ENCODE data around the gene TIMMDC1.

TIMMDC1 gene

GRCh38 chr3:119569156-119569555 is 70.8 kb downstream of the TIMMDC1 start:
- DNase-seq (ENCODE audit: low spot score): no peak

GRCh38 chr3:119570229-119570628 is 71.9 kb downstream of the TIMMDC1 start:
- in situ Hi-C loops (cut with MboI; ENCODE audit: low sequenced_read_pairs, unreplicated experiment): no loop called here
- no peak for DNase-seq (ENCODE audit: low spot score)

More at GRCh38 chr3:119569156-119569555, 70.8 kb downstream of the TIMMDC1 start:
- TF ChIP-seq CTCF (IDR thresholded peaks at IDR 0.05; ENCODE audit: borderline replicate concordance, control extremely low read depth, extremely low read depth, insufficient read depth, missing control alignments): no peak
- in situ Hi-C loops (cut with MboI; ENCODE audit: low sequenced_read_pairs, unreplicated experiment): loop anchor here (10.0 kb wide), 1 partner anchor 116 kb away; no protein-coding TSS in a partner anchor

GRCh38 chr3:119571230-119571629 is 72.9 kb downstream of the TIMMDC1 start:
- in situ Hi-C loops (cut with MboI; ENCODE audit: low sequenced_read_pairs, unreplicated experiment): no loop called here
- no peak for TF ChIP-seq CTCF (IDR thresholded peaks at IDR 0.05; ENCODE audit: borderline replicate concordance, control extremely low read depth, extremely low read depth, insufficient read depth, missing control alignments)
- no peak for DNase-seq (ENCODE audit: low spot score)

More at GRCh38 chr3:119570229-119570628, 71.9 kb downstream of the TIMMDC1 start:
- TF ChIP-seq CTCF (IDR thresholded peaks at IDR 0.05; ENCODE audit: borderline replicate concordance, control extremely low read depth, extremely low read depth, insufficient read depth, missing control alignments): no peak

GRCh38 chr3:119571688-119572087 is 73.3 kb downstream of the TIMMDC1 start:
- TF ChIP-seq CTCF (IDR thresholded peaks at IDR 0.05; ENCODE audit: borderline replicate concordance, control extremely low read depth, extremely low read depth, insufficient read depth, missing control alignments): no peak
- in situ Hi-C loops (cut with MboI; ENCODE audit: low sequenced_read_pairs, unreplicated experiment): no loop called here
- no peak for DNase-seq (ENCODE audit: low spot score)
